ENCODE results near the gene PLXND1.

The PLXND1 gene

DNA sequence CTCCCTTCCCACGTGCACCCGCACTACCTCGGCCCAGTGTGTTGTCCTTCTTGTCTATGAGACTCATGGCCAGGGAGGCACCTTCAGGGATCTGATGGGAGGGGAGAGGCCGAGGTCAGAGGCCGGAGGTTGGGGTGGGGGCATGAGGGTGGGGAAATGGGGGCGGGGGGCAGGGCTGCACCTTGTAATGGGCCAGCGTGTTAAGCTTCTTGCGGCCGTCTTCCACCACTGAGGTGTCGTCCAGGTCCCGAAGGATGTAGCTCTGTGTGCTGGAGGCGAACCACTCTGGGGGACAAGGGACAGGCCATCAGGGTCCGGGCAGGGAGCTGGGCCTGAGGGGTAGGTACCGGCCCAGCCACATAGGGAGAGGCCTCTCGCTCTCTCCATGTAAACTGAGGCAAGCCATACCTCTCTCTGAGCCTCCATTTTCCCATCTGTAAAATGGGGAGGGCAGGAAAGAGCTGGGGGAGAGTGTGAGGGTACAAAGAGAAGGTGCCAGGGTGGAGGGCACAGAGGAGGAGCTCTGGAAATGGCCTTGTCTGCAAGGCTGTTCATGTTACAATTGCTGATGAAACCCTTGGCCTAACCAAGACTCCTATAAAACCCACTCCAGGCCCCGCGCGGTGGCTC is 44.7 kb downstream of the PLXND1 start:
- TF ChIP-seq, protein P1, sequence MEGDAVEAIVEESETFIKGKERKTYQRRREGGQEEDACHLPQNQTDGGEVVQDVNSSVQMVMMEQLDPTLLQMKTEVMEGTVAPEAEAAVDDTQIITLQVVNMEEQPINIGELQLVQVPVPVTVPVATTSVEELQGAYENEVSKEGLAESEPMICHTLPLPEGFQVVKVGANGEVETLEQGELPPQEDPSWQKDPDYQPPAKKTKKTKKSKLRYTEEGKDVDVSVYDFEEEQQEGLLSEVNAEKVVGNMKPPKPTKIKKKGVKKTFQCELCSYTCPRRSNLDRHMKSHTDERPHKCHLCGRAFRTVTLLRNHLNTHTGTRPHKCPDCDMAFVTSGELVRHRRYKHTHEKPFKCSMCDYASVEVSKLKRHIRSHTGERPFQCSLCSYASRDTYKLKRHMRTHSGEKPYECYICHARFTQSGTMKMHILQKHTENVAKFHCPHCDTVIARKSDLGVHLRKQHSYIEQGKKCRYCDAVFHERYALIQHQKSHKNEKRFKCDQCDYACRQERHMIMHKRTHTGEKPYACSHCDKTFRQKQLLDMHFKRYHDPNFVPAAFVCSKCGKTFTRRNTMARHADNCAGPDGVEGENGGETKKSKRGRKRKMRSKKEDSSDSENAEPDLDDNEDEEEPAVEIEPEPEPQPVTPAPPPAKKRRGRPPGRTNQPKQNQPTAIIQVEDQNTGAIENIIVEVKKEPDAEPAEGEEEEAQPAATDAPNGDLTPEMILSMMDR (IDR thresholded peaks at IDR 0.05; ENCODE audit: borderline replicate concordance, insufficient read depth, low read depth, low read length) = no peak
- H3K4me3 ChIP-seq (ENCODE audit: low read depth, low read length) = no peak overlapping the region

DNA sequence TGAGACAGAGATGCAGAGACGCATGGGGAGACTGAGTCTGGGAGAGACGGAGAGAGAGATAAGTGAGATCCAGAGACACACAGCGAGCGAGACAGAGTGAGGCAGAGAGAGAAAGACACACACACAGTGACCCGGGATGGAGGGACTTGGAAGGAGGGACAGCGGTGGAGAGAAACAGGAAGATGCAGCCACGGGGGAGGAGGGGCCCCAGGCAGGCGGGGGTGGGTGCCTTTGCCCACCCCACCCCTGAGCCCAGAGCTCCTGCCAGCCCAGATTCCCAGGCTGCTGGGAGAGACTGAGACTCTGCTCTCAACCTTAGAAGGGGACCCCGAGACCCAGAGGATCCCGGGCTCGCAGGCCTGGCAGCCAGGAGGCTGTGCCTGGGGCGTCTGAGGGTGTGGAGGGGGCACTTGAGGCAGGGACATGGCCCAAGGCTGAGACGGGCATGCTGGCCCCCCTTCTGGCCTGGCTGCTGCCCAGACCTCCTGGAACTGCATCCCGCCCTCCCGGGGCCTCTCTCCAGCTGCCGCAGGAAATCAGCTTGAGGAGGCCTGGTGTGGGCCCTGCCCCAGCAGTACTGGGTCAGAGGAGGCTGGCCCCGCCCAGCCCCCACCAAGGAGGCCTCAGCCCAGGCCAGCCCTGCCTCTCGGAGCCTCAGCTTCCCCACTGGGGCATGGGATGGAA is 45.4 kb downstream of the PLXND1 start:
- no peak overlapping the region for H3K4me3 ChIP-seq (ENCODE audit: low read depth, low read length)
- TF ChIP-seq, protein P1 (IDR thresholded peaks at IDR 0.05; ENCODE audit: borderline replicate concordance, insufficient read depth, low read depth, low read length) = no peak

DNA sequence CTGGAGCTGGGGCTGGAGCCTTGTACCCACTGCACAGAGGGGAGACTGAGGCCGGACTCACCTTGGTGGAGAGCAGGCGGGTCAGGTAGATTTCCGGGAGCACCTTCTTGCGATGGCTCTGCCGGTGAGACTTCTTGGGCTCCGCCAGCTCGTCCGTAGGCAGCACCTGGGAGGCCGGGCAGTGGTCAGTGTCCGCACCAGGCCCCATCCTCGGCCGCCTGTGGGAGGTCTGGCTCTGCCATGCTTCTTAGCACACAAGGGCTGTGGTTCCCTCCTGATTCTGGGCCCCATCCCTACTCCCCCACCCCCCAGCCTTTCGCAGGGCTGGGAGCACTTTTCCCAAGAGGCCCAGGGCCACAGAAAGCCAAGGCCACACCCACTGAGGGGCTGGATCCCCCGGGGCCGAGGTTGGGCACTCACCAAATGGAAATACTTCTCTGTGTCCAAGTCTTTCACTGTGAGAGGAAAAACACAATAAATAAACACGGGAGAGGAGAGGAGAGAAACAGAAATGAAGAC is 46.1 kb downstream of the PLXND1 start:
- TF ChIP-seq, protein P1 (IDR thresholded peaks at IDR 0.05; ENCODE audit: borderline replicate concordance, insufficient read depth, low read depth, low read length) = no peak
- no peak overlapping the region for H3K4me3 ChIP-seq (ENCODE audit: low read depth, low read length)

DNA sequence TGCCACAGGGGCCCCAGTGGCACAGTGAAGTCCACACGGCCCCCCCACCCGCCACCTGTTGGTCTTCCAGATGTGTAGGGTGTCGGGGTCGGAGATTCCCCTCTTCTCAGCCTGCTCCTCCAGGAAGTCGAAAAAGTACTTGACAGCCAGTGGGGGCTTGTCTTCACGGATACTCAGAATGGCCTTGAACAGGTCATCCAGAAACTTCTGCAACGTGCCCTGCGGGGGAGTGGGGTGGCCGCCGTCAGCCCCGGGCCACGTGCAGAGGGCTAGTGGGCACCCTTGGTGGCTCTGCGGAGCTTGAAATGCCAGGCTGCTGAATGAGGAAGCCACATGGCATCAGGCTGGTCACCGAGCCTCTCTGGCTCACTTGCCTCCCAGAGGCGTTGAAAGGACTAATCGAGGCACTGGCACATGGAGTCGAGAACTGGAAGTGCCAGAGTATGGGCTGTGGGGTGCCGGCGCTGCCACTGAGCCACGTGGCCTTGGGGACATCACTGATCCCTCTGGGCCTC is 46.9 kb downstream of the PLXND1 start:
- no peak overlapping the region for H3K4me3 ChIP-seq (ENCODE audit: low read depth, low read length)
- TF ChIP-seq, protein P1 (IDR thresholded peaks at IDR 0.05; ENCODE audit: borderline replicate concordance, insufficient read depth, low read depth, low read length) = no peak

DNA sequence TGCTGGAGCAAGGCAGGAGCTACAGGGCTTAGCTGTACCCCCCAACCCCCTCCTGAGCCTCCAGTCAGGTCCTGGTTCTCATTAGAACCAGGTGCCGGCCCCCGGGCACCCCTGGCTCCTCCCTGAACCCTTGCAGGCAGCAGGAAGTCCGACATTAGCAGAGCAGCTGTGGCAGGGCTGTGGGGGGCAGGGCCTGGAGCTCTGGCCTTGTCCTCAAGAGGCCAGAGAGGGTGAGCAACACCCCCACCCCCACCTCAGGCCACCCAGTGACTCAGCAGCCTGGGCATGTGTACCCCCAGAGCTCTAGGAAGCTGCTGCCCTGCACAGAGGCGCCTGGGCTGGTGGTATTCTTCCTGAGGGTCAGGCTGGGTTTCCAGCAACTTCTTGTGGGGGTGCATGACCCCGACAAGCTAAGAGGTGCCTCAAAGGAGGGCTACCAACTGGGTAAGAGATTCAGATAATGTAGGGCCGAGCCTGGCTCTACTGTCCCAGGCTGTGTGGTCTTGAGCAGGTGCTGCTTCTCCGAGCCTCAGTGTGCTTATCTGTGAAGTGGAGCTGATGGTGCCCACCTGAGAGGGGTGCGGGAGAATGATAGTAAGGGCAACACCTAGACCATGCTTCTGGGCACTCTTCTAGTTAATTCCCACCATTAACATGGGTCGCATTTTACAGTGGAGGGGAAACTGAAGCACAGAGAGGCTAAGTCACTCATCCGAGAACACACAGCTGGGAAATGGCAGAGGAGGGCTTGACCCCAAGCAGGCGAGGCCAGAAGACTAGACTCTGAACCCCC is 47.5 kb downstream of the PLXND1 start:
- TF ChIP-seq, protein P1 (IDR thresholded peaks at IDR 0.05; ENCODE audit: borderline replicate concordance, insufficient read depth, low read depth, low read length) = no peak
- H3K4me3 ChIP-seq (ENCODE audit: low read depth, low read length) = no peak overlapping the region

DNA sequence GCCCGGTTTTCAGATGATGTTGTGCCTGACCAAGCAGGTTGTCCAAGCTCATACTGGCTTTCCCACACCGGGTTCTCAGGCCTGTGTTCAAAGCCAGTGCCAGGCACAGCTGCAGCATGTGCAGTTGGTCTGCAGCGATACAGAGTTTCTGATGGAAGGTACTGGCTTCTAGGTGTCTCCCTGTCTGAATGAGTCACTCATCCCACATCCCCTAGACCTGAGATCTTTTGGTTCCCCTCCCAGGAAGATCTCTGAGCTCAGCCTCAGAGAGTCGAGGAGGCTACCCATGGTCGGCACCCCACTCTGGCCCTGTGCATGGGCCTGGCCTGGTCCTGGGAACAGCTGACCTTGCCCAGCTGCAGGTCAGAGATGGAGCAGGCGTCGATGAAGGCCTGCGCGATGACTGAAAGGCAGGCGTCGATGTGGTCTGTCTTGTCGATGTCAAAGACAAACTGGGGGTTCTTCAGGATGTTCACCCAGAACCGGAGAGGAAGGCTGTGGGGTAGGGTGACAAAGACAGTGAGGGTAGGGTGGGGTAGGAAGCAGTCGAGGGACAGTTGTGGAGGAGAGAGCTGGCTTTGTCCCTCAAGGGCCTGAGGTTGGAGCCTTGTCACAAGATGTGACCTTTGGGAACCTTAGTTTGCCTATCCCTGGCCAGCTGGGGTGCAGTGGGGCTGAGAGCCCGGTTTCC is 48.2 kb downstream of the PLXND1 start:
- no peak overlapping the region for H3K4me3 ChIP-seq (ENCODE audit: low read depth, low read length)

More for the DNA sequence above, 48.2 kb downstream of the PLXND1 start:
- TF ChIP-seq, protein P1 (IDR thresholded peaks at IDR 0.05; ENCODE audit: borderline replicate concordance, insufficient read depth, low read depth, low read length) = no peak

Data from GM12875 (cell line).